Cardiac muscle cell (in vitro differentiated cells and primary cell): Measurements from ENCODE around the gene PSME4. TPM values are rescaled to one million over a fixed set of nuclear protein-coding genes. Genes with fewer than 3 reads are reported as not detected.
A peak's percentile ranks its signal among the peaks of the same experiment; 100 is the strongest.

Source experiments
- DNase-seq, 2 donors: peaks; one replicate each; pipeline versions ENCODE4 v3.0.0 to v3.0.0-alpha.2; 2010 to 2017; ENCODE audit warnings: low read depth in 1 of 2, low spot score in 1 of 2
- H3K27ac ChIP-seq: fragments of 200-600 bp; sonication (generic); 2 replicates; pipeline ENCODE4 v1.5.1; 2016
- H3K27me3 ChIP-seq: fragments of 200-600 bp; sonication (generic); 2 replicates; pipeline ENCODE4 v1.6.0; 2016; ENCODE audit warnings: control low read depth
- H3K36me3 ChIP-seq: fragments of 200-600 bp; sonication (generic); 2 replicates; pipeline ENCODE4 v1.5.1; 2016; ENCODE audit warnings: control low read depth
- H3K4me1 ChIP-seq: fragments of 200-600 bp; sonication (generic); 2 replicates; pipeline ENCODE4 v1.8.1; 2017; ENCODE audit warnings: low read depth, mild to moderate bottlenecking, mixed run types
- H3K4me3 ChIP-seq: fragments of 200-600 bp; sonication (generic); 2 replicates; pipeline ENCODE4 v1.5.1; 2016; ENCODE audit warnings: mild to moderate bottlenecking
- H3K9me3 ChIP-seq: fragments of 200-600 bp; sonication (generic); 2 replicates; pipeline ENCODE4 v1.5.1; 2017; ENCODE audit warnings: low read depth, mild to moderate bottlenecking, control low read depth
- CTCF ChIP-seq: IDR thresholded peaks from 2 replicates; pipeline ENCODE4 v1.5.1; 2012; ENCODE audit warnings: low read depth, mild to moderate bottlenecking, low read length
- polyA plus RNA-seq: library from polyadenylated mRNA; unstranded; fragments of >200 nt; fragmentation: Nextera tagmentation; extraction: Ambion mirVana; gene quantifications from 2 replicates; pipeline ENCODE4 v1.2.1, GENCODE V29; 2016
- total RNA-seq: library from RNA; depleted of rRNA; stranded (reverse); fragments of >200 nt; gene quantifications from 2 replicates; pipeline ENCODE4 v1.2.3, GENCODE V29; 2016

Gene PSME4
- total and polyA plus RNA-seq, 2 experiments from 2014 or later, result 8.7 to 27.6 TPM

- Histone ChIP-seq H3K27me3 (no peaks in the 10 kb centered on the region), H3K27ac (no peak overlapping the region), H3K4me1 (no peaks in the 10 kb centered on the region)
Measured at GRCh38 chr2:54008439-54008838, 37.6 kb upstream of the PSME4 start.

GRCh38 chr2:54000524-54000923, 29.7 kb upstream of the PSME4 start:
- TF ChIP-seq CTCF, result no peak
- Histone ChIP-seq H3K27me3 (no peaks in the 10 kb centered on the region), H3K4me1 (no peaks in the 10 kb centered on the region), H3K9me3 (no peaks in the 10 kb centered on the region), H3K4me3 (no peak overlapping the region), H3K27ac (no peak overlapping the region), H3K36me3 (no peaks in the 10 kb centered on the region)
- DNase-seq, result peak in 1 of 2 donors; percentile 85

More at GRCh38 chr2:54008439-54008838, 37.6 kb upstream of the PSME4 start:
- no peak overlapping the region for H3K4me3 ChIP-seq
- no peaks in the 10 kb centered on the region for H3K9me3 ChIP-seq
- H3K36me3 ChIP-seq, result no peaks in the 10 kb centered on the region
- TF ChIP-seq CTCF, result no peak
- DNase-seq, result no peak

- no peaks in the 10 kb centered on the region for H3K9me3 ChIP-seq
- H3K27ac ChIP-seq, result no peak overlapping the region
- no peaks in the 10 kb centered on the region for H3K36me3 ChIP-seq
- no peak for DNase-seq
- TF ChIP-seq CTCF, result no peak
- H3K27me3 ChIP-seq, result no peaks in the 10 kb centered on the region
- no peak overlapping the region for H3K4me3 ChIP-seq
- H3K4me1 ChIP-seq, result no peaks in the 10 kb centered on the region
Measured at GRCh38 chr2:54000122-54000521, 29.3 kb upstream of the PSME4 start.

GRCh38 chr2:53998834-53999233, 28.0 kb upstream of the PSME4 start:
- DNase-seq, result no peak
- Histone ChIP-seq H3K4me3 (no peak overlapping the region), H3K9me3 (no peaks in the 10 kb centered on the region), H3K27me3 (no peaks in the 10 kb centered on the region), H3K4me1 (no peaks in the 10 kb centered on the region), H3K27ac (no peak overlapping the region), H3K36me3 (no peaks in the 10 kb centered on the region)
- no peak for TF ChIP-seq CTCF

GRCh38 chr2:53994818-53995808, 24.3 kb upstream of the PSME4 start:
- DNase-seq, result no peak

More at GRCh38 chr2:53994818-53995808, 24.3 kb upstream of the PSME4 start:
- H3K9me3 ChIP-seq, result no peaks in the 10 kb centered on the region
- TF ChIP-seq CTCF, result no peak
- no peak overlapping the region for H3K27ac ChIP-seq
- H3K4me1 ChIP-seq, result no peaks in the 10 kb centered on the region
- H3K4me3 ChIP-seq, result no peak overlapping the region
- H3K27me3 ChIP-seq, result no peaks in the 10 kb centered on the region
- no peaks in the 10 kb centered on the region for H3K36me3 ChIP-seq
